ENCODE results near the gene GRID2. TPM values are rescaled to one million over a fixed set of nuclear protein-coding genes. Genes with fewer than 3 reads are reported as not detected.
A peak's percentile ranks its signal among the peaks of the same experiment; 100 is the strongest.

GRID2 gene
- total RNA-seq, 1 donor from 2014 or later: 0.17 TPM

GRCh38 chr4:93065790-93066189, 762.0 kb downstream of the GRID2 start:
- Mint-ChIP-seq H3K27me3 (ENCODE audit: insufficient read depth, low read depth) (peaks cover 2% of the 10 kb centered on the region), H3K9me3 (no peaks in the 10 kb centered on the region), H3K4me3 (no peak overlapping the region), H3K36me3 (no peaks in the 10 kb centered on the region), H3K27ac (no peak overlapping the region), H3K4me1 (no peaks in the 10 kb centered on the region)
- no peak for DNase-seq (ENCODE audit: low spot score)
- H3K9ac ChIP-seq: no peak overlapping the region
- H4K20me1 ChIP-seq (ENCODE audit: low read depth): no peaks in the 10 kb centered on the region
- H2AFZ ChIP-seq (replicated peaks): no peak overlapping the region
- no peaks in the 10 kb centered on the region for H3K79me2 ChIP-seq (ENCODE audit: low read depth)
- no peak overlapping the region for H3K4me3 ChIP-seq
- H3F3A ChIP-seq (ENCODE audit: low read depth): no peaks in the 10 kb centered on the region
- H3K27me3 ChIP-seq: no peaks in the 10 kb centered on the region
- H3K27ac ChIP-seq: no peak overlapping the region
- TF ChIP-seq EZH2 (IDR thresholded peaks at IDR 0.05) (no peak), EZH2phosphoT487 (IDR thresholded peaks at IDR 0.05) (no peak)
- TF ChIP-seq, protein P1, sequence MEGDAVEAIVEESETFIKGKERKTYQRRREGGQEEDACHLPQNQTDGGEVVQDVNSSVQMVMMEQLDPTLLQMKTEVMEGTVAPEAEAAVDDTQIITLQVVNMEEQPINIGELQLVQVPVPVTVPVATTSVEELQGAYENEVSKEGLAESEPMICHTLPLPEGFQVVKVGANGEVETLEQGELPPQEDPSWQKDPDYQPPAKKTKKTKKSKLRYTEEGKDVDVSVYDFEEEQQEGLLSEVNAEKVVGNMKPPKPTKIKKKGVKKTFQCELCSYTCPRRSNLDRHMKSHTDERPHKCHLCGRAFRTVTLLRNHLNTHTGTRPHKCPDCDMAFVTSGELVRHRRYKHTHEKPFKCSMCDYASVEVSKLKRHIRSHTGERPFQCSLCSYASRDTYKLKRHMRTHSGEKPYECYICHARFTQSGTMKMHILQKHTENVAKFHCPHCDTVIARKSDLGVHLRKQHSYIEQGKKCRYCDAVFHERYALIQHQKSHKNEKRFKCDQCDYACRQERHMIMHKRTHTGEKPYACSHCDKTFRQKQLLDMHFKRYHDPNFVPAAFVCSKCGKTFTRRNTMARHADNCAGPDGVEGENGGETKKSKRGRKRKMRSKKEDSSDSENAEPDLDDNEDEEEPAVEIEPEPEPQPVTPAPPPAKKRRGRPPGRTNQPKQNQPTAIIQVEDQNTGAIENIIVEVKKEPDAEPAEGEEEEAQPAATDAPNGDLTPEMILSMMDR (IDR thresholded peaks at IDR 0.05): no peak
- peaks cover 5% of the 10 kb centered on the region for H3K4me1 ChIP-seq
- H3K9me3 ChIP-seq (ENCODE audit: low read depth): no peaks in the 10 kb centered on the region
- no peaks in the 10 kb centered on the region for H3K36me3 ChIP-seq
- H3K4me2 ChIP-seq: no peak overlapping the region

DNA sequence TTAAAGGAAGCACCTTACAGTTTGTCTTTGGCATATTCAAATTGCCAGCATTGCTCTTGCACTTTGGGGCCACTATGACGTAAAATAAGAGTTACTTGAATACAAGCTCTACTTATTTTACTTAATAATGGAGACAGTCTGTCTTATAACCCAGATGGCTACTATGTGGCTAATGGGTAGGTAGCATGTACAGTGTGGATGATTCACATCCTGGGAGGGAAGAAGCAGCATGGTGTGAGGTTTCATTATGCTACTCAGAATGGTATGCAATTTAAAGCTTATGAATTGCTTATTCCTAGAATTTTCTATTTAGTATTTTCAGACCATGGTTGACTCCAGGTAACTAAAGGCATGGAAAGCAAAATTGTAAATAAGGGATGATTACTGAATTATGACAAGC, 763.0 kb downstream of the GRID2 start:
- H3K27me3 ChIP-seq: no peaks in the 10 kb centered on the region
- Mint-ChIP-seq H3K4me1 (no peaks in the 10 kb centered on the region), H3K9me3 (no peaks in the 10 kb centered on the region), H3K27ac (no peak overlapping the region), H3K36me3 (no peaks in the 10 kb centered on the region), H3K27me3 (ENCODE audit: insufficient read depth, low read depth) (peaks cover 2% of the 10 kb centered on the region), H3K4me3 (no peak overlapping the region)
- H3K4me2 ChIP-seq: no peak overlapping the region
- no peaks in the 10 kb centered on the region for H3K36me3 ChIP-seq
- no peak overlapping the region for H3K27ac ChIP-seq
- no peak overlapping the region for H3K4me3 ChIP-seq
- peaks cover 5% of the 10 kb centered on the region for H3K4me1 ChIP-seq
- no peak for DNase-seq (ENCODE audit: low spot score)
- TF ChIP-seq, protein P1 (IDR thresholded peaks at IDR 0.05): no peak
- TF ChIP-seq EZH2phosphoT487 (IDR thresholded peaks at IDR 0.05) (no peak), EZH2 (IDR thresholded peaks at IDR 0.05) (no peak)
- H3K79me2 ChIP-seq (ENCODE audit: low read depth): no peaks in the 10 kb centered on the region
- no peaks in the 10 kb centered on the region for H3K9me3 ChIP-seq (ENCODE audit: low read depth)
- H4K20me1 ChIP-seq (ENCODE audit: low read depth): no peaks in the 10 kb centered on the region
- no peaks in the 10 kb centered on the region for H3F3A ChIP-seq (ENCODE audit: low read depth)
- no peak overlapping the region for H3K9ac ChIP-seq
- H2AFZ ChIP-seq (replicated peaks): no peak overlapping the region

DNA sequence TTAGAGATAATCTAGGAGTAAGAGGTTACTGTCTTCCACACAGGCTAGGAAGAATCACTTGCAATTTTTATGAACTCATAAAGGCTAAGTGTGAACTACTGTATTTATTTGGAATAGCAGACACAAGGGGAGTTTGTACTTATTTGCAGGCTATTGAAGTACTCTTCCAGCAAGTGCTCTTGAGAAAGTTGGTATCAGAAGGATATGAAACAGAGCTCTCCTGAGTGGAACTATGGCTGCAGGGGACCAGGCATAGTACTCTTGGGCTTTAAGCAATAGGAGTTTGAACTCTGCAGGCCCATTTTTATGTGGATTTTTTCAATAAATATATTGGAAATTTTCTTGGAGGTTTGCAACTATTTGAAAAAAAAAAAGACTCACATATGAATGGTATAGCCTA, 768.5 kb downstream of the GRID2 start:
- Histone ChIP-seq H4K20me1 (ENCODE audit: low read depth) (no peaks in the 10 kb centered on the region), H3K4me3 (no peak overlapping the region), H3K9me3 (ENCODE audit: low read depth) (no peaks in the 10 kb centered on the region), H3K9ac (no peak overlapping the region), H2AFZ (replicated peaks) (peak overlapping the region; percentile 69), H3K27me3 (no peaks in the 10 kb centered on the region), H3K4me1 (peaks cover 5% of the 10 kb centered on the region), H3K27ac (no peak overlapping the region), H3K4me2 (no peak overlapping the region), H3K79me2 (ENCODE audit: low read depth) (no peaks in the 10 kb centered on the region), H3F3A (ENCODE audit: low read depth) (no peaks in the 10 kb centered on the region), H3K36me3 (no peaks in the 10 kb centered on the region)
- no peaks in the 10 kb centered on the region for H3K4me1 Mint-ChIP-seq
- H3K9me3 Mint-ChIP-seq: no peaks in the 10 kb centered on the region
- DNase-seq (ENCODE audit: low spot score): no peak
- no peak for TF ChIP-seq EZH2phosphoT487 (IDR thresholded peaks at IDR 0.05)
- TF ChIP-seq, protein P1 (IDR thresholded peaks at IDR 0.05): no peak
- TF ChIP-seq EZH2 (IDR thresholded peaks at IDR 0.05): no peak
- H3K27ac Mint-ChIP-seq: no peak overlapping the region
- no peaks in the 10 kb centered on the region for H3K36me3 Mint-ChIP-seq
- H3K27me3 Mint-ChIP-seq (ENCODE audit: insufficient read depth, low read depth): peaks cover 2% of the 10 kb centered on the region
- H3K4me3 Mint-ChIP-seq: no peak overlapping the region
